ENCODE results near the gene TUBA3C. TPM values are rescaled to one million over a fixed set of nuclear protein-coding genes. Genes with fewer than 3 reads are reported as not detected.

The TUBA3C gene
- total RNA-seq, 1 donor from 2014 or later, result not detected

DNA sequence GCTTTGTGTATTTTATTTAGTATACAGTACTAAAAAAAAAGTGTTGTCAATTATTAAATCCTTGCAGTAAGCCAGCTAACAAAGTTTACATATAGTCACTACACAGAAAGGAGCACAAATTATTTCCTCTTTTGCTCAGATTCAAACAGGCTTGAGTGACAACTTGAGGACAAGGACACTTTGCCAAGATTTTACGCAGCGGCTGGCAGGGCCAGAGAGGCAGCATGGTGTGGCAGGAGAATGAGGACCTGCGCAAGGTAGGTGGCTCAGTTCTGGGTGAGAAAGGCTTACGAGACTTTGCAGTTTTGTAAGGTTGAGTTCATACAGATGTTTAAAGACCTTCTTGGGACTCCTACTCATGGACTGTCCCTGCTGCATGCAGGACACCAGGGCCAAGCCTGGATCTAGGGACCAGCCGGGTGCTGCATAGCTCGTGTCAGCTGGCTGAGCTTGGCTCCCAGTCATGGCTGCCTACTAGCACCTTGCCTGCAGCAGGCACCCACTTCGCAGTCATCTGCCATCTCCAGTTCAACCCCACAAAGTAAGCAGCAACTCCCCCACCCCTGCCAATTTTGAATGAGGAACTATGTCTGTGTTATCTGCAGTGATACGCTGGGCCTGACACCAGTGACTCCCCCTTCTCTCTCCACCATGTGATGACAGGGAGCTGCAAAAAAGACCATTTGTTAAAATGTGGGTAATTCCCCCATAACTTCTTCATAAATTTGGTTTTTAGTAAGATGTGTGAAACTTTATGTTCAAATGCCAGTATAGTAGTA lies 3.7 kb upstream of the TUBA3C start:
- Mint-ChIP-seq H3K9me3 (ENCODE audit: unreplicated experiment) (peaks cover 40% of the 10 kb centered on the region), H3K36me3 (ENCODE audit: unreplicated experiment) (no peaks in the 10 kb centered on the region), H3K4me1 (ENCODE audit: unreplicated experiment) (no peaks in the 10 kb centered on the region), H3K27me3 (ENCODE audit: unreplicated experiment) (no peaks in the 10 kb centered on the region), H3K27ac (ENCODE audit: unreplicated experiment) (no peak overlapping the region), H3K4me3 (ENCODE audit: unreplicated experiment) (no peak overlapping the region)
- TF ChIP-seq, protein P1, sequence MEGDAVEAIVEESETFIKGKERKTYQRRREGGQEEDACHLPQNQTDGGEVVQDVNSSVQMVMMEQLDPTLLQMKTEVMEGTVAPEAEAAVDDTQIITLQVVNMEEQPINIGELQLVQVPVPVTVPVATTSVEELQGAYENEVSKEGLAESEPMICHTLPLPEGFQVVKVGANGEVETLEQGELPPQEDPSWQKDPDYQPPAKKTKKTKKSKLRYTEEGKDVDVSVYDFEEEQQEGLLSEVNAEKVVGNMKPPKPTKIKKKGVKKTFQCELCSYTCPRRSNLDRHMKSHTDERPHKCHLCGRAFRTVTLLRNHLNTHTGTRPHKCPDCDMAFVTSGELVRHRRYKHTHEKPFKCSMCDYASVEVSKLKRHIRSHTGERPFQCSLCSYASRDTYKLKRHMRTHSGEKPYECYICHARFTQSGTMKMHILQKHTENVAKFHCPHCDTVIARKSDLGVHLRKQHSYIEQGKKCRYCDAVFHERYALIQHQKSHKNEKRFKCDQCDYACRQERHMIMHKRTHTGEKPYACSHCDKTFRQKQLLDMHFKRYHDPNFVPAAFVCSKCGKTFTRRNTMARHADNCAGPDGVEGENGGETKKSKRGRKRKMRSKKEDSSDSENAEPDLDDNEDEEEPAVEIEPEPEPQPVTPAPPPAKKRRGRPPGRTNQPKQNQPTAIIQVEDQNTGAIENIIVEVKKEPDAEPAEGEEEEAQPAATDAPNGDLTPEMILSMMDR (IDR thresholded peaks at IDR 0.05), result no peak
- DNase-seq (ENCODE audit: extremely low spot score, unreplicated experiment), result peak; percentile 78

DNA sequence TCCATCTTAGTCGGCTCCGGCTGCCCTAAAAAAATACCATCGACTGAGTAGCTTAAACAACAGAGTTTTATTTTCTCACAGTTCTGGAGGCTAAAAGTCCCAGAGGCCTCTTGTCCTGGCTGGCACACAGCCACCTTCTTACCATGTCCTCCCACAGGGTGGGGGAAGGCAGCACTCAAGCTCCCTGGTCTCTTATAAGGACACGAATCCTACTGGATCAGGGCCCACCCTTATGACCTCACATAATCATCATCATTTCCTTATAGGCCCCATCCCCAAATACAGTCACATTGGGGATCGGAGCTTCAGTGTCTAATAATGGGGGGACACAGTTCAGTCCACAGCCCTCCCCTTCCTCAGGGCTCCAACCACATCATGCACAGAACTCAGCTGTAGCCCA lies 2.6 kb upstream of the TUBA3C start:
- Mint-ChIP-seq H3K27me3 (ENCODE audit: unreplicated experiment) (no peaks in the 10 kb centered on the region), H3K27ac (ENCODE audit: unreplicated experiment) (no peak overlapping the region), H3K4me3 (ENCODE audit: unreplicated experiment) (no peak overlapping the region), H3K4me1 (ENCODE audit: unreplicated experiment) (no peaks in the 10 kb centered on the region), H3K36me3 (ENCODE audit: unreplicated experiment) (no peaks in the 10 kb centered on the region), H3K9me3 (ENCODE audit: unreplicated experiment) (peaks cover 40% of the 10 kb centered on the region)
- TF ChIP-seq, protein P1 (IDR thresholded peaks at IDR 0.05), result no peak
- peak; percentile 60 for DNase-seq (ENCODE audit: extremely low spot score, unreplicated experiment)

DNA sequence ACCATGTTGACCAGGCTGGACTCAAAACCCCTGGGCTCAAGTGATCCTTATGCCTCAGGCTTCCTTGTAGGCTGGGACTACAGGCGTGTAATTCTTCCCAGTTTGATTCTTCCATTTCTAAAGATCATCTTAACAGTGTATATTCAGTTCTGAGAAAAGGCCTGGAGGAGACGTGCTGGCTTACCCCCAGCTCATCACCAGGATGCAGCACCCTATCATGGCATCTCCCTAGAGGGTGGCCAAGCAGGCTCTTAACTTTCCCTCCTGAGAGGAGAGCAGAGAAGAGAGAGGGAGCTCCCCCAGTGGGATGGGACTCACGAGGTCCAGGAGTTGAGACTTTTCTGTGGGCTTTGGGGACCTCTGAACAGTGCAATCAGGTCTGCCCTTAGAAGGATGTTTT lies 2.1 kb upstream of the TUBA3C start:
- H3K27me3 Mint-ChIP-seq (ENCODE audit: unreplicated experiment), result no peaks in the 10 kb centered on the region
- no peaks in the 10 kb centered on the region for H3K4me1 Mint-ChIP-seq (ENCODE audit: unreplicated experiment)
- TF ChIP-seq, protein P1 (IDR thresholded peaks at IDR 0.05), result no peak
- H3K36me3 Mint-ChIP-seq (ENCODE audit: unreplicated experiment), result no peaks in the 10 kb centered on the region
- peaks cover 41% of the 10 kb centered on the region for H3K9me3 Mint-ChIP-seq (ENCODE audit: unreplicated experiment)
- H3K27ac Mint-ChIP-seq (ENCODE audit: unreplicated experiment), result no peak overlapping the region
- DNase-seq (ENCODE audit: extremely low spot score, unreplicated experiment), result peak; percentile 10
- H3K4me3 Mint-ChIP-seq (ENCODE audit: unreplicated experiment), result no peak overlapping the region

DNA sequence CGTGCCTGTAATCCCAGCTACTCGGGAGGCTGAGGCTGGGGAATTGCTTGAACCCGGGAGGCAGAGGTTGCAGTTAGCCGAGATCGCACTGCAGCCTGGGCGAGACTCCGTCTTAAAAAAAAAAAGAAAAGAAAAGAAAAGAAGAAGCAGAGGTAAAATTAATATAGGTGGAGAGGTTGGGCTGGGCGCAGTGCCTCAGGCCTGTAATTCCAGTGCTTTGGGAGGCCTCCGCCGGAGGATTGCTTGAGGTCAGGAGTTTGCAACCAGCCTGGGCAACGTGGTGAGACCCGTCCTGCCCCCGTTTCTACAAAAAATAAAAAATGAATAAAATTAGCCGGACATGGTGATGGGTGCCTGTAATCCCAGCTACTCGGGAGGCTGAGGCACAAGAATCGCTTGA lies 912 bp upstream of the TUBA3C start:
- H3K4me3 Mint-ChIP-seq (ENCODE audit: unreplicated experiment), result no peak overlapping the region
- no peaks in the 10 kb centered on the region for H3K36me3 Mint-ChIP-seq (ENCODE audit: unreplicated experiment)
- no peaks in the 10 kb centered on the region for H3K4me1 Mint-ChIP-seq (ENCODE audit: unreplicated experiment)
- TF ChIP-seq, protein P1 (IDR thresholded peaks at IDR 0.05), result no peak
- no peak overlapping the region for H3K27ac Mint-ChIP-seq (ENCODE audit: unreplicated experiment)
- DNase-seq (ENCODE audit: extremely low spot score, unreplicated experiment), result peak; percentile 42
- H3K9me3 Mint-ChIP-seq (ENCODE audit: unreplicated experiment), result peaks cover 40% of the 10 kb centered on the region
- H3K27me3 Mint-ChIP-seq (ENCODE audit: unreplicated experiment), result no peaks in the 10 kb centered on the region

DNA sequence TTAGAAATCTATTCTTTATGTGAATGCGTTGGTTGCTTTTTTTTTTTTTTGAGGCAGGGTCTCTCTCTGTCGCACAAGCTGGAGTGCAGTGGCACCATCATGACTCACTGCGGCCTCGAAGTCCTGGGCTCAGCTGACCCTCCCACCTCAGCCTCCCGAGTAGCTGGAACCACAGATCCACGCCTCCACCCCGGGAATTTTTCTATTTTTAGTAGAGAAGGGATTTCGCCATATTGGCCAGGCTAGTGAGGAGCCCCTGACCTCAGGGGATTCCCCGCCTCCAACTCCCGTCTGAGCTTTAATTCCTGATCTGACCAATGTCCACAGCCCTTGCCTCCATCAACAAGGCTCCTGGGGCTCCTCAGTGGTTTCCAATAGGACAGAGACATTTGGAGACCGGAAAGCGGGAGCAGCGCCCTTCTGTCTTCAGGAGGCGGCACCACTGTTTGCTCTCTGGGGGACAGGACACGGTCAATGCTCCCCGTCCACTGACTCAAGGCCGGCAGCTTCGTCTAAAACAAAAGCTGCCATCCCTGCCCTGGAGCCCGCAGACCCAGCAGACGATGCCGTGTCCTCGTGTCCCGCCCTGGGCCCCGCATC lies 503 bp downstream of the TUBA3C start:
- H3K4me3 Mint-ChIP-seq (ENCODE audit: unreplicated experiment), result no peak overlapping the region
- peaks cover 34% of the 10 kb centered on the region for H3K9me3 Mint-ChIP-seq (ENCODE audit: unreplicated experiment)
- no peaks in the 10 kb centered on the region for H3K36me3 Mint-ChIP-seq (ENCODE audit: unreplicated experiment)
- no peak overlapping the region for H3K27ac Mint-ChIP-seq (ENCODE audit: unreplicated experiment)
- H3K4me1 Mint-ChIP-seq (ENCODE audit: unreplicated experiment), result no peaks in the 10 kb centered on the region
- no peak for DNase-seq (ENCODE audit: extremely low spot score, unreplicated experiment)
- TF ChIP-seq, protein P1 (IDR thresholded peaks at IDR 0.05), result no peak
- no peaks in the 10 kb centered on the region for H3K27me3 Mint-ChIP-seq (ENCODE audit: unreplicated experiment)

Measured in osteocyte (in vitro differentiated cells).